Prostate gland (tissue), 2 donors: ENCODE data around the gene SNX7. TPM values are rescaled to one million over a fixed set of nuclear protein-coding genes. Genes with fewer than 3 reads are reported as not detected.

Source experiments
- DNase-seq: peaks from one replicate; pipeline ENCODE4 v3.0.0-alpha.2; 2019; ENCODE audit warnings: low spot score
- H3K27ac ChIP-seq, 2 donors: fragments of 200-600 bp; sonication (generic); 2 replicates each; pipeline ENCODE4 v1.5.1; 2017 to 2019
- H3K27me3 ChIP-seq: fragments of 200-600 bp; sonication (generic); replicated peaks from 2 replicates; pipeline ENCODE4 v1.5.1; 2019; ENCODE audit not compliant: insufficient read depth
- H3K36me3 ChIP-seq, 2 donors: fragments of 200-600 bp; sonication (generic); 1 replicate in 1 of 2; 2 replicates in 1 of 2; pipeline versions ENCODE4 v1.5.1 to v1.8.1; 2017 to 2019
- H3K4me1 ChIP-seq: fragments of 200-600 bp; sonication (generic); replicated peaks from 2 replicates; pipeline ENCODE4 v1.5.1; 2019
- H3K4me3 ChIP-seq, 2 donors: fragments of 200-600 bp; sonication (generic); 2 replicates each; pipeline ENCODE4 v1.5.1; 2017 to 2019
- H3K9me3 ChIP-seq: fragments of 200-600 bp; sonication (generic); 2 replicates; pipeline ENCODE4 v1.5.1; 2017
- CTCF ChIP-seq, 4 experiments: fragments of 200-600 bp in 2 of 4; fragments of 450-650 bp in 2 of 4; sonication (generic) in 2 of 4; IDR thresholded peaks; 1 replicate in 3 of 4; 2 replicates in 1 of 4; pipeline ENCODE4 v1.5.1; 2016 to 2019; ENCODE audit warnings: antibody characterized with exemption in 4 of 4, mild to moderate bottlenecking in 2 of 4, moderate library complexity in 2 of 4
- POLR2A ChIP-seq: fragments of 450-650 bp; IDR thresholded peaks from one replicate; pipeline ENCODE4 v1.6.1; 2016; ENCODE audit warnings: antibody characterized with exemption, mild to moderate bottlenecking
- POLR2AphosphoS5 ChIP-seq: sonication (generic); formaldehyde crosslinking; IDR thresholded peaks from one replicate; pipeline ENCODE4 v1.6.1; 2017; ENCODE audit warnings: antibody characterized with exemption
- WGBS: methylation state at CpG from one replicate; pipeline ENCODE4 v1.1.5; 2018; 5-methylcytosine and 5-hydroxymethylcytosine counted together
- intact Hi-C: fragments of 100-400 bp; cut with DNase I; formaldehyde crosslinking; loops from one replicate; pipeline ENCODE4 v1.14.2; 2022
- total RNA-seq, 2 donors: library from RNA; depleted of rRNA; stranded (reverse); fragments of >200 nt; gene quantifications; one replicate each; pipeline ENCODE4 v1.1.0, GENCODE V29; 2016

Gene SNX7
- total RNA-seq, 2 donors from 2014 or later, result 19.4 to 32.9 TPM

- TF ChIP-seq POLR2A, result no peak
- TF ChIP-seq POLR2AphosphoS5, result no peak
- TF ChIP-seq CTCF (IDR thresholded peaks at IDR 0.05), result no peak
- DNase-seq, result no peak
- no peak overlapping the region for H3K4me3 ChIP-seq
- intact Hi-C loops, result no loop called here
- no peaks in the 10 kb centered on the region for H3K9me3 ChIP-seq
- no peaks in the 10 kb centered on the region for H3K36me3 ChIP-seq
- H3K27ac ChIP-seq, result no peak overlapping the region
- H3K4me1 ChIP-seq, result no peaks in the 10 kb centered on the region
- H3K27me3 ChIP-seq, result no peaks in the 10 kb centered on the region
These were observed 46.0 kb downstream of the SNX7 start for GRCh38 chr1:98707556-98707955.

GRCh38 chr1:98709906-98710305 lies 48.4 kb downstream of the SNX7 start:
- intact Hi-C loops, result no loop called here
- no peak overlapping the region for H3K4me3 ChIP-seq
- no peaks in the 10 kb centered on the region for H3K27me3 ChIP-seq
- H3K9me3 ChIP-seq, result no peaks in the 10 kb centered on the region
- no peaks in the 10 kb centered on the region for H3K4me1 ChIP-seq
- DNase-seq, result no peak
- H3K36me3 ChIP-seq, result no peaks in the 10 kb centered on the region
- TF ChIP-seq CTCF (IDR thresholded peaks at IDR 0.05) (no peak), POLR2A (no peak), POLR2AphosphoS5 (no peak)
- 94% methylated on average over 3 of the region's 3 CpGs for WGBS
- H3K27ac ChIP-seq, result no peak overlapping the region

GRCh38 chr1:98723574-98723973 lies 62.1 kb downstream of the SNX7 start:
- TF ChIP-seq POLR2AphosphoS5 (no peak), POLR2A (no peak), CTCF (IDR thresholded peaks at IDR 0.05) (no peak)
- no peaks in the 10 kb centered on the region for H3K9me3 ChIP-seq
- H3K4me3 ChIP-seq, result no peak overlapping the region
- intact Hi-C loops, result no loop called here
- H3K27me3 ChIP-seq, result no peaks in the 10 kb centered on the region
- WGBS, result 88% methylated on average over 8 of the region's 8 CpGs
- no peaks in the 10 kb centered on the region for H3K4me1 ChIP-seq
- no peaks in the 10 kb centered on the region for H3K36me3 ChIP-seq
- no peak for DNase-seq
- H3K27ac ChIP-seq, result no peak overlapping the region

GRCh38 chr1:98732985-98733781 lies 71.7 kb downstream of the SNX7 start:
- Histone ChIP-seq H3K36me3 (no peaks in the 10 kb centered on the region), H3K4me3 (no peak overlapping the region), H3K4me1 (no peaks in the 10 kb centered on the region), H3K27ac (no peak overlapping the region), H3K27me3 (no peaks in the 10 kb centered on the region), H3K9me3 (no peaks in the 10 kb centered on the region)
- WGBS, result 66% methylated on average over 9 of the region's 9 CpGs
- DNase-seq, result no peak
- TF ChIP-seq CTCF (IDR thresholded peaks at IDR 0.05) (no peak), POLR2A (no peak), POLR2AphosphoS5 (no peak)
- intact Hi-C loops, result no loop called here

- Histone ChIP-seq H3K36me3 (no peaks in the 10 kb centered on the region), H3K27ac (no peak overlapping the region), H3K4me3 (no peak overlapping the region), H3K9me3 (no peaks in the 10 kb centered on the region), H3K27me3 (no peaks in the 10 kb centered on the region), H3K4me1 (no peaks in the 10 kb centered on the region)
- no peak for TF ChIP-seq POLR2A
- no peak for TF ChIP-seq CTCF (IDR thresholded peaks at IDR 0.05)
- no peak for TF ChIP-seq POLR2AphosphoS5
- intact Hi-C loops, result no loop called here
- DNase-seq, result no peak
These were observed 72.2 kb downstream of the SNX7 start for GRCh38 chr1:98733782-98734112.
